Subcutaneous adipose tissue (tissue), 4 donors: Measurements from ENCODE around the gene STMND1. TPM values are rescaled to one million over a fixed set of nuclear protein-coding genes. Genes with fewer than 3 reads are reported as not detected.

Source experiments
- CTCF ChIP-seq: fragments of 450-650 bp; IDR thresholded peaks from one replicate; pipeline ENCODE4 v1.5.1; 2016; ENCODE audit warnings: low read depth, mild to moderate bottlenecking, control low read depth, antibody characterized with exemption, moderate library complexity
- total RNA-seq, 4 donors: library from RNA; depleted of rRNA; stranded (reverse); fragments of >200 nt; gene quantifications; one replicate each; pipeline ENCODE4 v1.1.0, GENCODE V29; 2016

The STMND1 gene
- total RNA-seq, 4 donors from 2014 or later = not detected

- no peak for TF ChIP-seq CTCF
Measured at GRCh38 chr6:17062871-17063440, 38.9 kb upstream of the STMND1 start.

- TF ChIP-seq CTCF = no peak
Measured at GRCh38 chr6:17064975-17065374, 36.9 kb upstream of the STMND1 start.

GRCh38 chr6:17066610-17067009 is 35.2 kb upstream of the STMND1 start:
- TF ChIP-seq CTCF = no peak

- TF ChIP-seq CTCF = no peak
Measured at GRCh38 chr6:17081273-17081672, 20.6 kb upstream of the STMND1 start.

- TF ChIP-seq CTCF = no peak
Measured at GRCh38 chr6:17081860-17082508, 19.9 kb upstream of the STMND1 start.

GRCh38 chr6:17083397-17083796 is 18.5 kb upstream of the STMND1 start:
- TF ChIP-seq CTCF = no peak

- TF ChIP-seq CTCF = no peak
Measured at GRCh38 chr6:17086469-17086868, 15.4 kb upstream of the STMND1 start.
